ENCODE measurements around the gene OBSCN.

Gene OBSCN

GRCh38 chr1:228319352-228320088 lies 111.7 kb downstream of the OBSCN start:
- no peak for TF ChIP-seq CTCF (IDR thresholded peaks at IDR 0.05; ENCODE audit: insufficient read depth, low read depth, low read length, missing control alignments)
- no peak for DNase-seq (ENCODE audit: low read depth)
- H3K4me3 ChIP-seq (ENCODE audit: low read length), result no peak overlapping the region

- no peak overlapping the region for H3K4me3 ChIP-seq (ENCODE audit: low read length)
- no peak for DNase-seq (ENCODE audit: low read depth)
- TF ChIP-seq CTCF (IDR thresholded peaks at IDR 0.05; ENCODE audit: insufficient read depth, low read depth, low read length, missing control alignments), result no peak
Observed at GRCh38 chr1:228320394-228320793, 112.5 kb downstream of the OBSCN start.

- no peak for DNase-seq (ENCODE audit: low read depth)
- no peak for TF ChIP-seq CTCF (IDR thresholded peaks at IDR 0.05; ENCODE audit: insufficient read depth, low read depth, low read length, missing control alignments)
- no peak overlapping the region for H3K4me3 ChIP-seq (ENCODE audit: low read length)
Observed at GRCh38 chr1:228321435-228321834, 113.6 kb downstream of the OBSCN start.

- no peak overlapping the region for H3K4me3 ChIP-seq (ENCODE audit: low read length)
- DNase-seq (ENCODE audit: low read depth), result no peak
- no peak for TF ChIP-seq CTCF (IDR thresholded peaks at IDR 0.05; ENCODE audit: insufficient read depth, low read depth, low read length, missing control alignments)
Observed at GRCh38 chr1:228321895-228322294, 114.1 kb downstream of the OBSCN start.

GRCh38 chr1:228323401-228323800 lies 115.6 kb downstream of the OBSCN start:
- TF ChIP-seq CTCF (IDR thresholded peaks at IDR 0.05; ENCODE audit: insufficient read depth, low read depth, low read length, missing control alignments), result no peak
- DNase-seq (ENCODE audit: low read depth), result no peak

GRCh38 chr1:228325267-228325666 lies 117.4 kb downstream of the OBSCN start:
- H3K4me3 ChIP-seq (ENCODE audit: low read length), result no peak overlapping the region
- no peak for TF ChIP-seq CTCF (IDR thresholded peaks at IDR 0.05; ENCODE audit: insufficient read depth, low read depth, low read length, missing control alignments)
- no peak for DNase-seq (ENCODE audit: low read depth)

More at GRCh38 chr1:228323401-228323800, 115.6 kb downstream of the OBSCN start:
- no peak overlapping the region for H3K4me3 ChIP-seq (ENCODE audit: low read length)

DNA sequence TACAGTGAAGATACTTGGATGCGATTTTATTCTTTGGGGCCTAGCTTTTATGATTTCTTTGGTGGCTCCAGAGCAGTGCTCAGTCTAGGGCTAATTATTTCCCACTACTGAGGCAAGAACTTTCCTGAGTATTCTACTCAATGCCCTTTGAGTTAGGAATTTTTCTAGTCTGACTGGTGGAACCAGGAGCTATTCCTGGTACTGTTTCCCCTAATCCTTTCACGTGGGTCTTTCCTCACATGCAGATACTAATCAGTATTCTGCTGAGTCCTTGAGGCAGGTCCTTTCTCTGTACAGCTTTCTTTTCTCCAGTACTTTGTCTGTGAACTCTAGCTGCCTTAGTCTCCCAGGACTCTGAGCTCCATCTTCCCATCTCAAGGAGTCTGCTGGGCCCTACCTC lies 122.0 kb downstream of the OBSCN start:
- DNase-seq (ENCODE audit: low read depth), result no peak
- TF ChIP-seq CTCF (IDR thresholded peaks at IDR 0.05; ENCODE audit: insufficient read depth, low read depth, low read length, missing control alignments), result no peak

More for the DNA sequence above, 122.0 kb downstream of the OBSCN start:
- no peak overlapping the region for H3K4me3 ChIP-seq (ENCODE audit: low read length)
